Medulla oblongata (tissue), 1 donor: ENCODE data around the gene COL27A1.

ENCODE experiments used
- DNase-seq: peaks from one replicate; pipeline ENCODE4 v3.0.0-alpha.2; 2015; ENCODE audit errors: extremely low spot score

The COL27A1 gene

GRCh38 chr9:114149181-114149580, 6.2 kb upstream of the COL27A1 start:
- no peak for DNase-seq

DNA sequence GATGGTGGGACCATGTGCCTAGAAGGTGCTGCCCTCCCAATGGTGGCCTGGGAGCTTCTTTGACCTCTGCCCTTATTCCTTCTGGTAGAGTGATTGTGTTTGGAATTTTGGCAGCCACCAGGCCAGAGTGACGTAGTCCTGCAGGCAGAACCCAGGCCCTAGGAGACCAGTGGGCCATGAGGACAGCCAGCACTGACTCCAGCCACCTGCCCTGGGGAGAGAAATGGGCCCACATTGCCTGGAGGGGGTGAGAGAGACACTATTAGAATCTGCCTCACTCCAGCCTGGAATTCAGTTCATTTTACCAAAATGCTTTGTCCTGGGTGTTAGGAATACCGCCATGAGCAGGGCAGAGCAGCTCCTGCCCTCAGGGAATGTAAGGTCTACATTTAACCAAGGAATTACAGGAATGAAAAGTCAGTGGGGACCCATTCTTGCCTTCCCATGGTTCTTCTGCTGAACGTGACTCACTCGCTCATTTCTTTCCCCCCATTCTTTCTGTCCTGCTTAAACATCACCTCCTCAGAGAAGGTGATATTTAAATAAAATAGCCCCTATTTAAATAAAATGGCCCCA, 5.5 kb upstream of the COL27A1 start:
- no peak for DNase-seq

- no peak for DNase-seq
Observed at GRCh38 chr9:114150608-114151007, 4.7 kb upstream of the COL27A1 start.

GRCh38 chr9:114151426-114151956, 3.8 kb upstream of the COL27A1 start:
- DNase-seq: no peak

DNA sequence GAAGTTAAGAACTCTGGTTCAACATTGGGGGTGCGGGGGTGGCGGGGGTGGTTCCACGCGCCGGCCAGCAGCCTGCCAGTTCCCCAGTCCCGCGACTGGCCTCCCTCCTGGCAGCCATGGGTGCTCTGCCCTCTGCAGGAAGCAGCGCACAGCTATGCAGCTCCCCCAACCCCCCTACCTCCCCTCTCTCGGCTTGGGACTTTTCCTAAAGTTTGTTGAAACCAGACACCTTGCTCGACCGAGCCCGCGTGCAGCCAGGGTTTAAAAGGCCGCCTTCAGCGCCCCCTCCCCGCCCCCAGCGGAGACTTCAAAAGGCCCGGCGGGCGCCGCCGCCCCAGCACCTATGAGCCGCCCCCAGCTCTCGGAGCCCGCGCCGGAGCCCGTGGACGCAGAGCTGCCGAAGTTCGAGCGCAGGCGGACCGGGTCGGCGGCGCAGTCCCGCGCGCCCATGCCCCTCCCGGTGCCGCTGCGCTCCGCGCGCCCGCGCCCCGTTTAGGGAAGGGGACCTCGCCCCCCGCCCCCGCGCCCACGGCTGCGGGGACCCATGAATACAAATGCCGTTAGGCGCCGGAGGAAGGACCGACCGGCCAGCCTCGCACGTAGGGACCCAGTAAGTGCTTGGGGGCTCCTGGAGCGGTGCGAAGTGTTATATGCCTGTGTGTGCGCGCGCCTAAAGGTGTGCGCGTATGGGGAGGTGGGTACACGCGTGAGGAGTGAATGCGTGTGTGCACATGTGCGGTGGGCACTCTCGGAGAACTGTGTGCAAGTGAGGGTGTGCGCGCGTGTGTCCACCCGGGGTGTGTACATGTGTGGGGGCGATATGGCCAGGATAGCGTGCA, 1.4 kb upstream of the COL27A1 start:
- no peak for DNase-seq

GRCh38 chr9:114154600-114155102, 686 bp upstream of the COL27A1 start:
- no peak for DNase-seq

DNA sequence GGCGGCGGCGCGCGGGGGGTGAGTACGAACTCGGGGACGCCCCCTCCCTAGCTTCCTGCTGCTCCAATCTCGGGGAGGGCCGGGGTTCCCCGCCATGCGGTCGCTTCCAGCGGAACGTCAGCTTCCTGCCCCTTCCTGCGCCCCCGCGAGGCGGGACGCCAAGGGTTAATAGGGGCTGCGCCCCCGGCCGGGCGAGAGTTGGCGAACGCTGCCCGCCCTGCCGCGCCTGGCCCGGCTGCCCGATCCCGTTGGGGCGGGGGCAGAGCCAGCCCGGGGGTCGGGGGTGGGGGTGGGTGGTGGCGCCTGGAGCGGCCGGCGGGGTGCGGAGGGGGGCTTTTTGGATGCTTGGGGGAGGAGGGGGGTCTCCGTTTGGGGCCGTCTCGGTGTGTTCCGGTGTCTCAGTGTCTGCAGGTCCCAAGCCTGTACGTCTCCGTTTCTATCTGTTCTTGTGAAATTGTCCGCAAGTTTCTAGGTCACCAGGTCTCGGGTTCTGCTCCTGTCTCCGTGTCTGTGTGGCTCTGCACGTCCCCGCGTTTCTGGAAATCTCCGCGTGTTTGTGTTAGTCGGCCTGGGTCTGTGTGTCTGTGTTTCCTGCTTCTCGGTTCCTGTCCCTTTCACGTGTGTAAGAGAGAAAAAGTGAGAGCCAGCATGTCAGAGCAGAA, 789 bp downstream of the COL27A1 start:
- DNase-seq: peak; percentile 33

DNA sequence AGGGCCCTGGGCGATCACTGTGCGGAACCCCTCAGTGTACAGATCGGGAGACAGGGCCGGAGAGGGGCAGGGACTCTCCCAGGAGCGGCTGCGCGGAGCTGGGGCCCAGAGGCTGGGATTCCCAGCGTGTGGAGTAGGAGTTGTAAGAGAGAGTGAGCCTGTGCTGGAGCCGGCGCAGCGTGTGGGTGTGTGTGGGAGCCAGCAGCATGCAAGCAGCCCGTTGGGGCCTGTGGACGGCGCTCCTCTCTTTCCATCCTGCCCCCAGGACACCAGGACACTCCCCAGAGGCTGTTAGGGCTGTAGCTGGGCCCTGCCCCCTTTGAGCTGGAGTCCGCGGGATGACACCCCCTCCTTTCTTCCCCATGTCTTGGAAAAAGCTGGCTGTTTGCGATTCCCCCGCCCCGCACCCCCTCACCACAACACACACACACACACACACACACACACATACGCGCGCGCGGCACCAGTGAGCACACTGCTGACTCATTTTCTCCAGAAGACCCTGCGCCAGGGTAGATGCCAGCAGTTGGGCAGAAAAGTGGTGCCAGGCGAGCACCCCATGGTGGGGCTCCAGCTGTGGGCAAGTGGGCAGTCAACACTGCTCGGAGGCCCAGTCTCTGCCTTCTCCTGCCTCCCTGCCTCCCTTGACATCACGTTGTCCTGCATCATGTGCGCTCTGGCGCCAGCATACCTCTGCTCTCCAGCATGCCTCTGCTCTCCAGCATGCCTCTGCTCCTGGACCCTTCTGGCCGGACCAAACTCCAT, 1.5 kb downstream of the COL27A1 start:
- DNase-seq: peak; percentile 34

DNA sequence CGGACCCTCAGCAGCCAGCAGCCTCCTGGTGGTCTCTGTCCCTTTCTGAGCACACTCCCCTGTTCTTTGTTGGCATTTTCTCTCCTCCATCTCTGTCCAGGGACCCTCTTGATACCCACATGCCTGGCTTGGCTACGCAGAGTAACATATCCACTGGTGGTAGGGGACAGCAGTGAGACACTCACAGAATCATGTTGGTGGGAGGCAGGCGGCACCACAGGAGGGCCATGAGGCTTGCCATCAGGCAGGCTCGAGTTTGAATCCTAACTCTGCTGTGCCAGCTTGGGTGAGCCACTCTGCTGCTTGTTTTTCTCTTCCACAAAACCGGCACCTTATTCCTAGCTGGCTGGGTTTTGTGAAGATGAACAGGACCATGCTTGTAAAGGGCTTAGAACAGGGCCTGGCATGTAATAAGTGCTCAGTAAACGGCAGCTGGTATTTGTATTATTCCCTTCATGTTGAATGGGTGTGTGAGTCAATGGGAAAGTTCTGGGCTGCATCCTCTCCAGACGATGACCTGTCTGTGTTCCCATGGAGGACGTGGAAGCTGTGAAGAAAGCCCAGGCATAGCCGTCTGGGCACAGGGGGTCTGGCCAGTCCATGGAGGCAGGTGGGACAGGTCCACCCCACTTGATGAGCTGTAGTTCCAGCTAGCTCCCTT, 2.3 kb downstream of the COL27A1 start:
- no peak for DNase-seq

DNA sequence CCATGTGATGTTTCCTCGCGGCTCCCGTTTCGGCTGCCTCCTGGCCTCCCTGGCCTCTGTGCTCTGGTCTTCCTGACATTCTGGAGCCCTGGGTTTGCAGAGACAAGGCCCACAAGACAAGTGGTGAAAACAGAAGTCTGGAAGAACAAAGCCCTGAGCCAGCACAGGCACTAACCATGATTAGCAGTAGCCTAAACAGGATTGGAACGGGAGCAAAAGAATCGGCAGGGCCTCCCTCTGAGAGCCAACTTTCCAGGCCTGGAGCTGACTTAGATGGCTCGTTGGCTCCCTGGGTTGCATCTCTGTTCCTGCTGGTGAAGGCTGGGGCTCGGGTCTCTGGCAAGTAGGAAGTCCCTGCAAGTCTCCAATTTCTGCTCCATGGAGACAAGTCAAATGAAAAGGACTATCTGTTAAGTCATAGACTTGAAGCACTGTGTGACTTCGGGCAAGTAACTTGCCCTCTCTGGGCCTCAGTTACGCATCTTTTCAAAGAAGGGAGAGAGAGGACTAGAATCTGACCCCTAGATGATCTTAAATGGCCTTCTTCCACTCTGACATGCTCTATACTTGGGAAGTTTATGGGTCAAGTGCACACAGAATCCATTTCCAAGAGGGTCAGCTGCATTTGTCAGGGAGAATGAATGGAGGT, 3.3 kb downstream of the COL27A1 start:
- DNase-seq: no peak

DNA sequence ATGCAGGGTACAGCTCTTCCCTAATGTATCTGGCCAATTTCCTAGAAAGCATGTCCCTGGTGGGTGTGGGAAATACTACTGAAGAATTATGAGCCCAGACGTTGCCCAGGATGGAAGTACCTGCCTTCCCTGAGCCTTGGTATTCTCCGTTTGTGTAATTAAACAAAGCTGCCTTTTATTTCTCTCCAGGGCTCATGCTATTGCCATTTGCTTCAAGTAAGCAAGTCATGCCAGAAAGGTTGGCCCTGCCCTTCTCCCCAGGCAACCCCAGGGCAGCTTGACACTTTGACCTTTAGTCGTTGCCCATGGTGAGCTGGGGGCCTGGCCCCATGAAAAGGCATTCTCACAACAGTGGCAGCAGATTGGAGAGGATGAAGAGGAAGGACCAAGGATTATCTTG, 4.4 kb downstream of the COL27A1 start:
- no peak for DNase-seq

DNA sequence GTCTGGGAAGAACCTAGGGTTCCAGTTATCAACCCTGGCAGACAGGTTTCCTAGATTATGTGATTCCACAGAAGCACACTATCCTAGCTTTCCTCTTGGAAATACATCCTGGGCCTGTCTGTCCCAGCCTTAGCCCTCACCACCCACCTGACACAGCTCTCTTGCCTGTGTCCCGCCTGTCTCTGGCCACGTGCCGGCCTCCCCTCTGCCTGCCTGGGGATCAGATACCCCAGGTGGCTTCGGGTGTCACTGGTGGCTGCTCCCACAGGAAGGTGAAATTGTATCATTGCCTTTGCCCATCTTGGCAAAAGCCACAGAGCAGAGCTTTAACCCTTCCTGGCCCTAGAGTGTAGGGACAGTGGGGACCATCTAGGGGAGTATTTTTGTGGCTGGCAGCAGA, 6.2 kb downstream of the COL27A1 start:
- no peak for DNase-seq

- no peak for DNase-seq
Observed at GRCh38 chr9:114163517-114163951, 8.2 kb downstream of the COL27A1 start.

DNA sequence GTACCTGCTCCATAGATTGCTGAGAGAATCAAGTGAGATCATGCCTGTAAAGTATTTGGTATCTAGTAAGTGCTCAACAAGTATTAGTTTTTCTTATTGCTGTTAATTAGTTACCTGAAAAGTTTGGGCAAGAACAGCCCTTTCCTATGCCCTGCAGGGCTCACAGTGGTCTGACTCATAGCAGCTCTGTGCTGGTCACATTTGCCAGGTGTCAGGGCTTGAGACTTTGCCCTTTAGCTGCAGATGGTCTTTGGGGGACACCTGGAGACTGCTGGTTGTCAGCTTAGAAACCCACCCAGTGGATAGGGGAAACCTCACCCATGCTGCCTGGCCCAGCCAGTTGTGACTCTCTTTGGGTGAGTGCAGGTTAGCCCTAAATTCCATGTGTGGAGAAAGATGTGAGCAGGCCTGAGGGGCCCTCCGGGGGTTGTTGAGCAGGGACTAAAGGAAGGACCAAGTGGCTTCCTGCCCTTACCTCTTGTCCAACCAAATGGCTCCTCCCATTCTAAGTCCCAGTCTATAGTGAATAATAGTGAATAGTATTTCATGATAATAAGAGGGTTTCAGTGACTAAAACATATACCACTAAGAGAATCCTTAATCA, 9.0 kb downstream of the COL27A1 start:
- no peak for DNase-seq

GRCh38 chr9:114165407-114166102, 10.2 kb downstream of the COL27A1 start:
- no peak for DNase-seq

DNA sequence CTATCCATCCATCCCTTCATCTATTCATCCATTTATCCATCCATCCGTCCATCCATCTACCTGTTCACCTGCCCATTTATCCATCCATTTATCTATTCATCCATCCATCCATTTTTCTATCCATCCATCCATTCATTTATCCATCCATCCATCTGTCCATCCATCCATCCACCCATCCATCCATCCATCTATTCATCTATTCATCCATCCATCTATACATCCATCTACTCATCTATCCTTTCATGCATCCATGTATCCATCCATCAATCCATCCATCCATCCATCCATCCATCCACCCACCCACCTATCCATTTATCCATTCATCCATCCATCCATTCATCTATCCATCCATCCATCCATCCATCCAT, 10.8 kb downstream of the COL27A1 start:
- DNase-seq: no peak

- no peak for DNase-seq
Observed at GRCh38 chr9:114166614-114167572, 11.6 kb downstream of the COL27A1 start.

- no peak for DNase-seq
Observed at GRCh38 chr9:114167591-114168091, 12.3 kb downstream of the COL27A1 start.
